Measurements from ENCODE around the gene CCNQ. TPM values are rescaled to one million over a fixed set of nuclear protein-coding genes. Genes with fewer than 3 reads are reported as not detected.

Gene CCNQ
- total and polyA plus RNA-seq, 2 donors (not counting 1 experiment from before 2014, with no cell fraction given) = 19.9 to 28.2 TPM

- no peaks in the 10 kb centered on the region for H3K27me3 ChIP-seq (ENCODE audit: control insufficient read depth, insufficient read depth, low read length)
- no peaks in the 10 kb centered on the region for H3K4me1 ChIP-seq (ENCODE audit: control insufficient read depth, extremely low read depth, insufficient read depth, low read length)
- peaks cover 1% of the 10 kb centered on the region for H3K36me3 ChIP-seq (ENCODE audit: control insufficient read depth, insufficient read depth, low read length)
- TF ChIP-seq CTCF (conservative IDR thresholded peaks at IDR 0.05 in 1 of 2, IDR thresholded peaks at IDR 0.05 in 1 of 2; ENCODE audit: low read depth in 1 of 2, low read length in 2 of 2) (no peak), EZH2 (IDR thresholded peaks at IDR 0.05; ENCODE audit: low read length, missing control alignments) (no peak)
- no peak overlapping the region for H3K4me3 ChIP-seq (replicated peaks in 1 of 4; ENCODE audit: control extremely low read depth in 1 of 4, insufficient read depth in 1 of 4, low read depth in 3 of 4, low read length in 4 of 4)
- no peaks in the 10 kb centered on the region for H3K79me2 ChIP-seq (ENCODE audit: control insufficient read depth, insufficient read depth, low read length)
- H3K9me3 ChIP-seq (ENCODE audit: control insufficient read depth, insufficient read depth, low read depth, low read length) = no peaks in the 10 kb centered on the region
- no peak overlapping the region for H2AFZ ChIP-seq (ENCODE audit: low read length)
- H3K27ac ChIP-seq (ENCODE audit: insufficient read depth, low read length) = no peak overlapping the region
- no peak overlapping the region for H3K9ac ChIP-seq (ENCODE audit: insufficient read depth, low read length)
- DNase-seq (ENCODE audit: low read depth in 2 of 2) = no peak
- no peak overlapping the region for H3K4me2 ChIP-seq (ENCODE audit: extremely low read depth, insufficient read depth, low read length)
- H4K20me1 ChIP-seq (ENCODE audit: control insufficient read depth, extremely low read depth, insufficient read depth, low read length) = no peaks in the 10 kb centered on the region
These were observed 7.7 kb downstream of the CCNQ start for GRCh38 chrX:153590961-153591956.

- no peaks in the 10 kb centered on the region for H3K27me3 ChIP-seq (ENCODE audit: control insufficient read depth, insufficient read depth, low read length)
- no peaks in the 10 kb centered on the region for H3K9me3 ChIP-seq (ENCODE audit: control insufficient read depth, insufficient read depth, low read depth, low read length)
- no peak overlapping the region for H3K27ac ChIP-seq (ENCODE audit: insufficient read depth, low read length)
- no peak overlapping the region for H3K4me3 ChIP-seq (replicated peaks in 1 of 4; ENCODE audit: control extremely low read depth in 1 of 4, insufficient read depth in 1 of 4, low read depth in 3 of 4, low read length in 4 of 4)
- no peak for TF ChIP-seq CTCF (conservative IDR thresholded peaks at IDR 0.05 in 1 of 2, IDR thresholded peaks at IDR 0.05 in 1 of 2; ENCODE audit: low read depth in 1 of 2, low read length in 2 of 2)
- TF ChIP-seq EZH2 (IDR thresholded peaks at IDR 0.05; ENCODE audit: low read length, missing control alignments) = no peak
- H2AFZ ChIP-seq (ENCODE audit: low read length) = no peak overlapping the region
- no peaks in the 10 kb centered on the region for H3K79me2 ChIP-seq (ENCODE audit: control insufficient read depth, insufficient read depth, low read length)
- no peak overlapping the region for H3K4me2 ChIP-seq (ENCODE audit: extremely low read depth, insufficient read depth, low read length)
- DNase-seq (ENCODE audit: low read depth in 2 of 2) = no peak
- no peak overlapping the region for H3K9ac ChIP-seq (ENCODE audit: insufficient read depth, low read length)
- no peaks in the 10 kb centered on the region for H4K20me1 ChIP-seq (ENCODE audit: control insufficient read depth, extremely low read depth, insufficient read depth, low read length)
- H3K4me1 ChIP-seq (ENCODE audit: control insufficient read depth, extremely low read depth, insufficient read depth, low read length) = no peaks in the 10 kb centered on the region
- peaks cover 1% of the 10 kb centered on the region for H3K36me3 ChIP-seq (ENCODE audit: control insufficient read depth, insufficient read depth, low read length)
These were observed 10.0 kb downstream of the CCNQ start for GRCh38 chrX:153588782-153589446.

- Histone ChIP-seq H3K27me3 (ENCODE audit: control insufficient read depth, insufficient read depth, low read length) (no peaks in the 10 kb centered on the region), H3K9me3 (ENCODE audit: control insufficient read depth, insufficient read depth, low read depth, low read length) (no peaks in the 10 kb centered on the region), H3K4me3 (replicated peaks in 1 of 4; ENCODE audit: control extremely low read depth in 1 of 4, insufficient read depth in 1 of 4, low read depth in 3 of 4, low read length in 4 of 4) (no peak overlapping the region), H3K36me3 (ENCODE audit: control insufficient read depth, insufficient read depth, low read length) (peaks cover 1% of the 10 kb centered on the region), H3K4me1 (ENCODE audit: control insufficient read depth, extremely low read depth, insufficient read depth, low read length) (no peaks in the 10 kb centered on the region), H3K9ac (ENCODE audit: insufficient read depth, low read length) (no peak overlapping the region), H2AFZ (ENCODE audit: low read length) (no peak overlapping the region), H3K4me2 (ENCODE audit: extremely low read depth, insufficient read depth, low read length) (no peak overlapping the region), H4K20me1 (ENCODE audit: control insufficient read depth, extremely low read depth, insufficient read depth, low read length) (no peaks in the 10 kb centered on the region), H3K79me2 (ENCODE audit: control insufficient read depth, insufficient read depth, low read length) (no peaks in the 10 kb centered on the region), H3K27ac (ENCODE audit: insufficient read depth, low read length) (no peak overlapping the region)
- no peak for DNase-seq (ENCODE audit: low read depth in 2 of 2)
- no peak for TF ChIP-seq CTCF (conservative IDR thresholded peaks at IDR 0.05 in 1 of 2, IDR thresholded peaks at IDR 0.05 in 1 of 2; ENCODE audit: low read depth in 1 of 2, low read length in 2 of 2)
- no peak for TF ChIP-seq EZH2 (IDR thresholded peaks at IDR 0.05; ENCODE audit: low read length, missing control alignments)
These were observed 10.7 kb downstream of the CCNQ start for GRCh38 chrX:153588021-153588781.
